Pons (tissue), 1 donor: ENCODE results near the gene ZNF804A.

Experiments used
- DNase-seq: peaks from one replicate; pipeline ENCODE4 v3.0.0-alpha.2; 2016; ENCODE audit warnings: low spot score

Gene ZNF804A

DNA sequence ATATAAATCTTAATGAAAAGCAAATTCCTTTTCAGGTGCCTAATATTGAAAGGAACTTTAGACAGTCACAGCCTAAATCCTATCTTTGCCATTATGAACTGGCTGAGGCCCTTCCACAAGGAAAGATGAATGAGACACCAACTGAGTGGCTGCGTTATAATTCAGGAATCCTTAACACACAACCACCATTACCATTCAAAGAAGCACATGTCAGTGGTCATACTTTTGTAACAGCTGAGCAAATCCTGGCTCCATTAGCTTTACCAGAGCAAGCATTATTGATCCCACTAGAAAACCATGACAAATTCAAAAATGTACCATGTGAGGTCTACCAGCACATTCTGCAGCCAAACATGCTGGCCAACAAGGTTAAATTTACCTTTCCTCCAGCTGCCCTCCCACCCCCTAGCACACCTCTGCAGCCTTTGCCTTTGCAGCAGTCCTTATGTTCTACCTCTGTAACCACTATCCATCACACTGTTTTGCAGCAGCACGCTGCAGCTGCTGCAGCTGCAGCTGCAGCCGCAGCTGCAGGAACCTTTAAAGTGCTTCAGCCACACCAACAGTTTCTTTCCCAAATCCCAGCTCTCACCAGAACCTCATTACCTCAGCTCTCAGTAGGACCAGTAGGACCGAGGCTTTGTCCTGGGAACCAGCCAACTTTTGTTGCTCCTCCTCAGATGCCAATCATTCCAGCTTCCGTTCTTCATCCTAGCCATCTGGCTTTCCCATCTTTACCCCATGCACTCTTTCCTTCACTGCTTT is 340.1 kb downstream of the ZNF804A start:
- no peak for DNase-seq

DNA sequence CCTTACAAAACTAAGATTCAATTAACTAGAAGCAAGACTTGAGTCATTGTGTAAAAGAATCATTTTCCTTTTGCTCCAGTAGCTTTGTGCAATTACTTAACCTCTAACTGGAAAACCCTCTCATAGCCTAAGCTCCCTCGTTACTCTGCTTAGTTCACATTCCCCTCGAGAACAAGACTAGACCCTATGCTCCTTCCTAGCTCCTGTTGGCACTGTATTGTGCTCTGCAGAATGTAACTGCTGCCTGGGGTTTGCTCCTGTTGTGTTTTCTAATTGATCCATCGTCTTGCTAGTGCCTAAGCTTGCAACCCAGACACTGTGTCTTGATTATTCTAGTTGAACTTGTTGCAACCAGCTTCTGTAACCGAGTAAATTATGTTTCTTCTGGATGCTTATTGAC is 347.0 kb downstream of the ZNF804A start:
- no peak for DNase-seq

DNA sequence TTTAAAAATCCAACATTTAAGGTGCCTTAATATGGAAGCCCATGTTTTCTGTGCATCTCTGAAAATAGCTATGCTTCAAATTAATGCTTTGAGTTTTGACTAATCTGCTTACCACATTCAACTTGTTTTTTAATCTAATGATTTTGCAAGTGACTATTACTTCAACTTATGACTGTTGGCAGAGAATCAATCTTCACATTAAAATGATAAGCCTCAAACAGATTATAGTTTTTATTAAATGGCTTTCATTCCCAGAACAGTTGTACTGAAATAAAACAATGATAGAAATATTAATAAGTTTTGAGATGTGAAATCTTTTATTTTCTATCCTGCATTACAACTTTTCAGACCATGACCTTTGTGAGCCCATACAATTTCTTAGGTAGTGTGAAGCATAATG is 347.5 kb downstream of the ZNF804A start:
- DNase-seq = no peak

DNA sequence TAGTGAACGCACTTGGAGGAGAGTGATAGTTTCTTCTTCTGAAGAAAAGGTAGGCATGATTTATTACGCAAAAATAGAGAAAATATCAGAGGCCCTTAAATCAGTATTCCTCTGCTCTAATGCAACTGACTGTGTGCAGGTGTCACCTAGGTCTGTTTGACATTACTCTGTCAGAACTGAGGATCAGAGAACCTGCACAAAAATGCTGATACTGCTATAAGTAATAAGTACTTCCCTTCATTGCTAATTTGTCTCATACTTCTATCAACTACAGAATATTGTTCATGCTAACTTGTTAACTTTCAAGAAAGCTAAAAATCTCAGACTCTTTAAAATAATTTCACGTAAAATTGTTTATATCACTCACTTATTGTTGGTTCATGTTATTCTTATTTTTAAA is 358.5 kb downstream of the ZNF804A start:
- DNase-seq = no peak

DNA sequence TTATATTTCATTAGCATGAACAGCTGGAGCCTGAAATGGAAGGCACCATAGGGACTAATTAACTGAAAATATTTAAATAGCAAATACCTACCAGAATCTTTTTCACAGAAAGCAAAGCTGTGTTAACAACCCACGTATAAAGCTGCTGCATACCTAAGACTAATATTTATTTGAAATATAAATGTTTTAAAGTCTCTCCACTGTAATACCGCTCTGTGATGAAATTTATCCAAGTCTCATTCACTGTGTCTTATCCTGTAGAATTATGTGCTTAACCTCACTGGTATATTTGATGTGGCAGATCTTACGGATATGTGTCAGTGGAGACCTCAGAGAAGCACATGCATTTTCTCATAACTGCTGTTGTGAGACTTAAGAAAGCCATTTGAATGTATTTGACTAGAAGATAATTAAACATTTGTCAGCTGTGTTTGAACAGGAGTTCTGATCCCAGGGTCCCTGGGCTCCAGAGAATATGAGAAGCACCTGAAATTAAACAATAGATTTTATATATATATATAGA is 373.3 kb downstream of the ZNF804A start:
- no peak for DNase-seq
